ENCODE data around the gene BOK.

- no peak for TF ChIP-seq CTCF (IDR thresholded peaks at IDR 0.05; ENCODE audit: extremely low read depth in 1 of 2, insufficient read depth in 1 of 2, low read depth in 1 of 2, low read length in 2 of 2)
- no peak for TF ChIP-seq POLR2A (IDR thresholded peaks at IDR 0.05; ENCODE audit: low read depth, low read length)
- TF ChIP-seq POLR2AphosphoS5 (IDR thresholded peaks at IDR 0.05; ENCODE audit: insufficient read depth, low read depth, low read length): no peak
- no peak for TF ChIP-seq JUN (IDR thresholded peaks at IDR 0.05; ENCODE audit: borderline replicate concordance, insufficient read depth, insufficient read length, low read depth)
- no peak for TF ChIP-seq MYC (IDR thresholded peaks at IDR 0.05; ENCODE audit: low read depth, low read length)
- no peak for TF ChIP-seq MAX (IDR thresholded peaks at IDR 0.05; ENCODE audit: insufficient read depth, insufficient read length)
- no peak for TF ChIP-seq FOS (IDR thresholded peaks at IDR 0.05; ENCODE audit: borderline replicate concordance, insufficient read depth, low read length)
Measured at GRCh38 chr2:241556746-241557145, 1.8 kb upstream of the BOK start.
